D721Med (cell line): ENCODE measurements around the gene EMP3.
A peak's percentile ranks its signal among the peaks of the same experiment; 100 is the strongest.

ENCODE experiments used
- DNase-seq: peaks from one replicate; pipeline ENCODE4 v3.0.0; 2011; ENCODE audit warnings: low spot score; ENCODE audit not compliant: insufficient read length
- FAIRE-seq: peaks from 2 replicates; lab custom pipeline; 2011; peaks lifted over from hg19 to GRCh38; lab: Jason Lieb, UNC
- TF ChIP-seq, protein P1 (sequence below): IDR thresholded peaks from 2 replicates; pipeline ENCODE4 v1.5.1; 2012; ENCODE audit warnings: mild to moderate bottlenecking, control low read depth; ENCODE audit not compliant: insufficient read depth; ENCODE audit errors: missing control alignments

Gene EMP3

DNA sequence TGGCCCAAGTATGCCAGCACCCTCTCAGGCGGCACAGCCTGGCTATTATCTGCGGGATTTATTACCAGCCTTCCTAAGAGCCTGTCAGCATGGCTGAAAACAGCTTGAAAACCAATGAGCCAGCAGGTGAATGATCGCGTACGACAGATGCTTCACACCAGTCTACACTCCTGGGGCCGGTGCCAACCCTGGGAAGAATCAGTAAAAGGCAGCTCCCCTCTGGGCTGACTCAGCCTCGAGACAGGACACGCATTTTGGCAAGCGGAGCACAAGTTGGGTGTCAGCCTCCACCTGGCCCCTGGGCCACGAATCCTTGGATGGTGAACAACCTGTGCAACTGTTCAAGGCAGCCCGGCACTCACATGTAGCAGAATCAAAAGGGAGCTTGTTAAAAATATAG lies 15.6 kb downstream of the EMP3 start:
- FAIRE-seq = no peak

DNA sequence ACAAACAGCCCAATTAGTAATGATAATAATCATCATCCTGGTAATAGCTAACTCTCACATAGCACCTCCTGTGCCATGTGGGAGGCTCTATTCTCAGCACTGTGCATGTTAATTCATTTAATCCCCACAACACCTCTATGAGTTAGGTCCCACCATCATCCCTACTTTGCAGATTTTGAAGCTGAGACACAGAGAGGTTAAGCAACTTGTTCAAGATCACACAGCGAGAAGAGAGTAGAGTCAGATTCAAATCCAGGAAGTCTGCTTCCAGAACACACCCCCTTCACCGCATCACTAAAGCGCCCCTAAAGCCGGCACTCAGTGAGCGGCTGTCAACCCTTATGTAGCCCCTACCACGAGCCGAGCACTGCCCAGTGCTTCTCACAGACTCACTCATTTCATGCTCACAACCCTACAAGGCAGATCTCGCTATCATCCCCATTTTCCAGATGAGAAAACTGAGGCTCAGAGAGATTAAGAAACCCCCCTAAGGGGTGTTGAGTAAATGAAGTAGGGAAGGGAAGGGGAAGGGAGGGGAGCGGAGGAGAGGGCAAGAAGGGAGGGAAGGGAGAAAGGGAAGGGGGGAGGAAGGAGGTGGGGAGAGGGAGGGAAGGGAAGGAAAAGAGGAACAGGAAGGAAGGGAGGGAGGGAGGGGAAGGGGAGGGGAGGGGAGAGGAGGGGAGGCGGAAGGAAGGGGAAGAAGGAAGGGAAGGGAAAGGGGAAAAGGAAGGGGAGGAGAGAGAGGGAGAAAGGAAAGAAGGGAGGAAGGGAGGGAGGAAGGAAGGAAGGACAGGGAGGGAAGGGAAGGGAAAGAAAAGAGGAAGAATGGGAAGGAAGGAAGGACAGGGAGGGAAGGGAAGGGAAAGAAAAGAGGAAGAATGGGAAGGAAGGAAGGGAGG lies 16.4 kb downstream of the EMP3 start:
- TF ChIP-seq, protein P1, sequence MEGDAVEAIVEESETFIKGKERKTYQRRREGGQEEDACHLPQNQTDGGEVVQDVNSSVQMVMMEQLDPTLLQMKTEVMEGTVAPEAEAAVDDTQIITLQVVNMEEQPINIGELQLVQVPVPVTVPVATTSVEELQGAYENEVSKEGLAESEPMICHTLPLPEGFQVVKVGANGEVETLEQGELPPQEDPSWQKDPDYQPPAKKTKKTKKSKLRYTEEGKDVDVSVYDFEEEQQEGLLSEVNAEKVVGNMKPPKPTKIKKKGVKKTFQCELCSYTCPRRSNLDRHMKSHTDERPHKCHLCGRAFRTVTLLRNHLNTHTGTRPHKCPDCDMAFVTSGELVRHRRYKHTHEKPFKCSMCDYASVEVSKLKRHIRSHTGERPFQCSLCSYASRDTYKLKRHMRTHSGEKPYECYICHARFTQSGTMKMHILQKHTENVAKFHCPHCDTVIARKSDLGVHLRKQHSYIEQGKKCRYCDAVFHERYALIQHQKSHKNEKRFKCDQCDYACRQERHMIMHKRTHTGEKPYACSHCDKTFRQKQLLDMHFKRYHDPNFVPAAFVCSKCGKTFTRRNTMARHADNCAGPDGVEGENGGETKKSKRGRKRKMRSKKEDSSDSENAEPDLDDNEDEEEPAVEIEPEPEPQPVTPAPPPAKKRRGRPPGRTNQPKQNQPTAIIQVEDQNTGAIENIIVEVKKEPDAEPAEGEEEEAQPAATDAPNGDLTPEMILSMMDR = no peak
- no peak for FAIRE-seq
- no peak for DNase-seq

More for the DNA sequence above, 15.6 kb downstream of the EMP3 start:
- TF ChIP-seq, protein P1 = no peak
- no peak for DNase-seq

DNA sequence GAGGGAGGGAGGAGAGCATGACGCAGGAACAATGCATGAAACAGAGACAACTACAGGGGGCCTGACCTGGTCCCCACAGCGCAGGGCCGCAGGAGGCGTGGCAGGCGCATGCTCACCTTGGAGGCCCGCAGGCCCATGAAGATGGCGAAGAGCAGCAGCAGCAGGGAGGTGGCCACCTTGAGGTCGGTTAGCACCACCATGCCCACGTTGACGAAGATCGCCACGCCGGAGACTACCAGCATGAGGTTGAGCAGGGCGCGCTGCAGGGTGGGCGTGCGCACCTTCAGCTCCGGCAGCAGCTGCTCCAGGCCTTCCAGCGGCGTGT lies 17.0 kb downstream of the EMP3 start:
- no peak for DNase-seq
- FAIRE-seq = no peak
- TF ChIP-seq, protein P1 = no peak

DNA sequence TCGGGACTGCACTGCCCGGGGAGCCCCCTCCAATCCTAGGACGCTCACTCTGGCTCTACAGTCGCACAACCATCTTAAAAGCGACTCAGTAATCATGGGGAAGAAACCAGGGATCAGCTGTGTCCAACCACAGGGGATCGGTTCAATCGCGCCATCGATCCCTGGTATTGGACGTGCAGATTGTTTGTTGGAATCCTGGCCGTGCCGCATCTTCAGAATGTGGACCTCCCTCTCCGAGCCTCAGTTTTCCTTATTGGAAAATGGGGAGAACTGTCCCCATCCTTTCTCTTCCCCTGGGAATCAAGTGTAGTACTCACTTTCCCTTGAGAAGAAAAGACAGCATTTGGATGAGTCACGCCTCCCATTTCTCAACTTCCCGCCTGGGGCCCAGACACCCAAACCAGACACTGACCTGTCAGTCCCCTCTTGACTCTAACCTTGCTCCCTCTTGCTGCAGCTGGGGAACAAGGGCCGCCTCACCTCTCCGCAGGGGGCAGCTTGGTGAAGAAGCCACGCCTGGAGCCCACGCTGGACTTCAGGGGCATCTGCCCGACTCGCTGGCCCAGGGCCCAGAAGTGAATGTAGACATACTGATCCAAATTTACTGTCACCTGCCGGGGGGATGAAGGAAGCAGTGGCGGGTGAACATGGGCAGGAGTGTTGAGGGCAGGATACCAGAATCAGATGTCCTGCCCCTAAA lies 17.6 kb downstream of the EMP3 start:
- TF ChIP-seq, protein P1 = no peak
- DNase-seq (no peak), FAIRE-seq (no peak)

DNA sequence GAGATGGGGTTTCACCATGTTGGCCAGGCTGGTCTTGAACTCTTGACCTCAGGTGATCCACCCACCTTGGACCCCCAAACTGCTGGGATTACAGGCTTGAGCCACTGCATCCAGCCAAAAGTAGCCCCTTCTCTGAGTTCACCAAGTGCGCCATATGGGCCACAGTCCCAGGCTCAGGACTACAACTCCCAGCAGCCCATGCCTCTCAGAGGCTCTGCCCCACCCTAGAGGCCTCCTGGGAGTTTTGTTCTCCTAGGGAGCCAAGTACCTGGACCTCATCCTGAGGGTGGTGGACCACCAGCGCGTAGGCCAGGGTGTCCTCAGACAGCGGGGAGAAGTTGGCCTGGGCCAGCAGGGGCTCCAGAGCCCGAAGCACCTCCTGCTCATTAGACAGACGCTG lies 19.5 kb downstream of the EMP3 start:
- TF ChIP-seq, protein P1 = no peak
- FAIRE-seq = no peak
- DNase-seq = peak; percentile 53

DNA sequence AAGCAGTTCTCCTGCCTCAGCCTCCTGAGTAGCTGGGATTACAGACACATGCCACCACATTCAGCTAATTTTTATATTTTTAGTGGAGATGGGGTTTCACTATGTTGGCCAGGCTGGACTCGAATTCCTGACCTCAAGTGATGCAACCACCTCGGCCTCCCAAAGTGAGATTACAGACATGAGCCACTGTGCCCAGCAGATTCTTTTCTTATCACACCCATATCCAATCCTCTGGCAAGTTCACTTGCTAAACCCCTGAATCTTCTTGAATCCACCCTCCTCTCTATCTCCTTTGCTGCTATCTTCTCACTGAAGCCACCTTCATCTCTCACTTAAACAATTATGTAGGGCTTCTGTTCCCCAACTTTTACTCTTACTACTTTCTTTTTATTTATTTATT lies 20.8 kb downstream of the EMP3 start:
- DNase-seq (no peak), FAIRE-seq (no peak)
- TF ChIP-seq, protein P1 = no peak

DNA sequence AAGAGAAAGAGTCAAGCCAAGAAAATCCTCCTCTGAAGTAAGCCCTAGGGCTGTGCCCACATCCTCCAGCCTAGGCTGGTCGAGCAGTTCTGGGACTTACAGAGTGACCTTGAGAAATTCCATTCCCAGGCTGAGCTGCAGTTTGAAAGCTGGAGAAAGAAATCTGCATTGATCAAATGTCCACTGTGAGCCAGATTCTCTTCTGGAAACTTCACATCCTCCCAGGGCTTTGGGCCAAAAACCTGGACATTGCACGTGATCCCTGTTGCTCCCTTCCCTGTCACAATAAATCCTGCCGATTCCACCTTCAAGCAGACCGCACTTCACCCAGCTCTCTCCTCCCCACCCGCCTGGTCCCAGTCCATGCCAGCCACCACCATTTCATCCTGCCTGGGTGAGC lies 22.7 kb downstream of the EMP3 start:
- DNase-seq = no peak
- TF ChIP-seq, protein P1 = no peak
- FAIRE-seq = no peak
